Measurements from ENCODE around the gene POFUT2.
A peak's percentile ranks its signal among the peaks of the same experiment; 100 is the strongest.

Gene POFUT2, protein sequence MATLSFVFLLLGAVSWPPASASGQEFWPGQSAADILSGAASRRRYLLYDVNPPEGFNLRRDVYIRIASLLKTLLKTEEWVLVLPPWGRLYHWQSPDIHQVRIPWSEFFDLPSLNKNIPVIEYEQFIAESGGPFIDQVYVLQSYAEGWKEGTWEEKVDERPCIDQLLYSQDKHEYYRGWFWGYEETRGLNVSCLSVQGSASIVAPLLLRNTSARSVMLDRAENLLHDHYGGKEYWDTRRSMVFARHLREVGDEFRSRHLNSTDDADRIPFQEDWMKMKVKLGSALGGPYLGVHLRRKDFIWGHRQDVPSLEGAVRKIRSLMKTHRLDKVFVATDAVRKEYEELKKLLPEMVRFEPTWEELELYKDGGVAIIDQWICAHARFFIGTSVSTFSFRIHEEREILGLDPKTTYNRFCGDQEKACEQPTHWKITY

DNA sequence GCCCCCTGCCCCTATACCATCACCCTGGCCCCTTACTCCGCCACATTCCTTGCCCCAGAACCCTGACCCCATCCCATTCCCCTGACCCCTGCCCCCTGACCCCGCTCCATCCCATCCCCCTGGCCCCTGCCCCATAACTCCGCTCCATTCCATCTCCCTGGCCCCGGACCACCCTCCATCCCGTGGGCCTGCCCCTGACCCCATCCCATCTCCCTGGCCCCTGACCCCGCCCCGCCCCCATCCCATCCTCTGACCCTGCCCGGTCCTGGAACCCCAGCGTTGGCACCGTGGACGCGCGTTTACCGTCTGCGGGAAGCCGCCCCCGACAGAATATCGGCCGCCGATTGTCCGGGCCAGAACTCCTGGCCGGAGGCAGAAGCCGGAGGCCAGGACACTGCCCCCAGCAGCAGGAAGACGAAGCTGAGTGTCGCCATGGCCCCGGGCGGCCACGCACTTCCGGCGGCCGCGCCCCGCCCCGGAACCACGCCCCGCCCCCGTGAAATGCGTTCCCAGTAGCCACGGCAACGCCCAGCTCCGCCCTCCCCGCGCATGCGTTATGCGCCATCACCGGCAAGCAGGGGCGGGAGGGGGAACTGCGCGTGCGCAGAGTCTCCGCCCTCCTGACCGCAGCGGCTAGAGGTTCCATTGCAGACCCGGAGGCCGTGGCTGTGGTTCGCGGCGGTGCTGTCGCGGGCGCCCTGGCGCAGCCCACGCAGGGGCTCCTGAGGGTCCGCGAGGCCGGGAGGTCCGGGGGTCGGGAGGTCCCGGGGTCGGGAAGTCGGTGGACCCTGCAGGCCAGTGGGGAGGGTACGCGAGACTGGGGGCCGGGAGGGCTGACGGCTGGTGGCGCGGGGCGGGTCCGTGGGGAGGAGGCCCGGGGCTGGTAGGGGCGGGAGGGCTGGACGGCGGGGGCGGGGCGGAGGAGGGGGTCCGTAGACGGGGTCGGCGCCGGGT lies at the start of gene POFUT2:
POFUT2 (minus strand) TSS at position 458 of the 954 bp plus-strand sequence; CDS start at position 434, 24 bp downstream.
- no peak for DNase-seq (ENCODE audit: low read depth)

DNA sequence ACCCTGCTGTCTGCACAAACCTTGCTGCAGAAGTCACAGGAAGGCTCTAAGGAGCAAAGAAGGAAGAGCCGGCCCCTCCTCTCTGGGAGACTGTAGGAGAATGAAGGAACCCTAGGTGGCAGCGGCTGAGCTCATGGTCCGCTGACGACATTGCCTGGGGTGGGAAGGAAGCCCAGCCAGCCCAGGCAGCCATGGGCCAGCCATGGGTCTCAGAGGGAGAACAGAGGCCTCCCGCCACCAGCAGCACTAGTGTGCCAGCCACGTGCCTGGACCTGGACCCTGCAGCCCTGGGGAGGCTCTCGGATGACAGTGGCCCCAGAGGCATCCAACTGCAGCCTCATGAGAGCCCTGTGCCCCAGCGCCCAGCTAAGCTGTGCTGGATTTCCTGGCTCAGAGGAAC lies 49.2 kb upstream of the POFUT2 start:
- DNase-seq (ENCODE audit: low read depth) = no peak

DNA sequence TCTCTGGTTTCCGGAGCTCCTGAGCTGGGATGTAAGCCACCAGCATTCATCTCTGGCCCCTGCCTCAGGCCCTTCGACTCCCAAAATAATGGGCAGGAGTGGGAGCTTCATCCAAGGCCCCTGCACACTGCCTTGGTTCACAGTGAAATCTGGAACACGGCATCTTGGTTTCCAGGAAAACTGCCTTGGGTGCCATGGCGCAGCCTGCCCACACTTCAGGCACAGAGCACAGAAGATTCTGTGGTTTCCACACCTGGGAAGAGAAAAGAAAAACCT lies 48.8 kb upstream of the POFUT2 start:
- no peak for DNase-seq (ENCODE audit: low read depth)

DNA sequence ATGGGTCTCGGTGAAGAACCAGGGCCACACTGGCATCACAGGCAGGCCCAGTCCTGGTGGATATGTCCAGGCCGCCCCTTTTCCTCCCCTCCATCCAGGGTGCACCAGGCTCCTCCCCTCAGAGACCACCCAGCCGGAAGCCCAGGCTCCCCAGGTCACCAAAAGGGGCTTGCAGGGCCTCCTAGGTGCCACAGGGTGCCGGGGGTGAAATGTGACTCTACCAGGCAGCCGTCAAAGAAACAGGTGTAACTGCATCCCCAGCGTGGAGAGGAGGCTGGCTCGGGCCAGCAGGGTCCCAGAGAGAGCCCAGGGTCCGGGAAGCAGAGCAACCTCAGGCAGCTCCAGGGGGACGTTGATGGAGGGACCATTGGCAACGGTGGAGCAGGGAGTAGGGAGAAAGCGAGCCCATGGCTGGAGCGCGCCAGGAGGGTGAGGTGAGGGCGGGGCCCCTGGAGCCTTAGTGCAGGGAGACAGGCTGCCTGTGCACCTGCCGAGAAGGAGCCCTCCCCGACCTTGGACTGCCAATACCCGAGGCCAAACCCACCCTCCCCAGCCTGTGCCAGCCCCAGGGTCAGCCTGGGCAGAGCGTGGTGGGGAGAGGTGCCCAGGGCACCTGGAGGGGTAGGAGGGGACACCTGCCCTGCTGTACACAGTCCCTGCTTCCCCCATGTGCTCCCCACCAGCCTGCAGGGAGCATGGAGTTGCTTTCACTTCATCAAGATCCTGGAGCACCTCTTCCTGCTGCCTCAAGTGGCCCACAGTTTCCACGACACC lies 48.3 kb upstream of the POFUT2 start:
- DNase-seq (ENCODE audit: low read depth) = no peak

DNA sequence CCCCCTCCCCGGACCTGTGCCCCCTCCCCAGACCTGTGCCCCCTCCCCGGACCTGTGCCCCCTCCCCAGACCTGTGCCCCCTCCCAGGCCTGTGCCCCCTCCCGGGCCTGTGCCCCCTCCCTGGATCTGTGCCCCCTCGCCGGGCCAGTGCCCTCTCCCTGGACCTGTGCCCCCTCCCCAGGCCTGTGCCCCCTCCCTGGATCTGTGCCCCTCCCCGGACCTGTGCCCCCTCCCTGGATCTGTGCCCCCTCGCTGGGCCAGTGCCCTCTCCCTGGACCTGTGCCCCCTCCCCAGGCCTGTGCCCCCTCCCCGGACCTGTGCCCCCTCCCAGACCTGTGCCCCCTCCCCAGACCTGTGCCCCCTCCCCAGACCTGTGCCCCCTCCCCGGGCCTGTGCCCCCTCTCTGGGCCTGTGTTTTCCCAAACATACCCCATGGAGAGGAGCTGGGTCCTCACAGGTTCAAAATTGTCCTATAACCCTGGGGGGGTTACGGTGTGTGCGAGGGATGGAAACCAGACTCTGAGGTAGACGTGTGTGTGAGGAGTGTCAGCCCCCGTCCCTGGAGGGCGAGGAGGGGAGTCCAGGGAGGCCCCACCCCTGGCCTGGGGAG lies 47.6 kb upstream of the POFUT2 start:
- no peak for DNase-seq (ENCODE audit: low read depth)

DNA sequence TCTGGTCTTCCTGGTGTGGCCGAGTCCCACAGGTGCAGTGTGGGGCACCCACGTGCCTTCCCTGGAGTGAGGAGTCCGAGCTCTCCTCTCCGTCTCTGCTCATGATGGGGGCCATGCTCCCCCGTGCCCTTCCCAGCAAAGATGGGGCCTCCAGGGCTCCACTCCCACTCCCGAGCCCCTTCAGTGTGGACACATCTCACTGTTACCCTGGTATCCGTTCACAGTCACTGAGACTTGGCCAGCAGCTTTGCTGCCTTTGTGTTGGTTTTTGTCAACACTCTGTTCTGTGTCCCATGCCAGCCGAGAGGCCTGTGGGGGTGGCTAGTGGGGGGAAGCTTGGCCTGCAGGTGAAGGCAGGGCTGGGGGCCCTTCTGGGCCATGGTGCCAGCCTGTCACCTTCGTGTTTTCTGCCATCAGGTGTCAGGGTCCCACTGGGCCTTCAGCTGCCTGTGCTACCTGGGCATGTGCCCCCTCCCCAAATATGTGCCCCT lies 46.9 kb upstream of the POFUT2 start:
- no peak for DNase-seq (ENCODE audit: low read depth)

DNA sequence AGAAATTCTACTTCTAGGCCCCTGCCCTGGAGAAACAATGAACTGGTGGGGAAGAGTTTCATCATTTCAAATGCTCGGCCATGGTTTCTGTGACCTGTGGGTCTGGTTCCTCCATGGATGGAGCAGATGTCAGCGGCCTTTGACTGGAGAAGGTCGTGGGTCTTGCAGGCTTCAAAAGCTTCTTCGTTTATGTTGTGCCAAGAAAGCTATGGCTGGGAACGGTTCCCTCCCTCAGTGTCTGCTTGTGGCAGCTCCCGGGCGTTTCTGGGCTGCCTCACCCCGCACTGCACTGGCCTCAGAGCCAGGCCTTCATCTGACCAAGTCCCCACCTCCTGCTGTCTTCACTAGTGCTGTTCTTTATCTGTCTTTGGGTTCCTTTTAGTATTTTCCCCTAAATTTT lies 46.4 kb upstream of the POFUT2 start:
- no peak for DNase-seq (ENCODE audit: low read depth)

DNA sequence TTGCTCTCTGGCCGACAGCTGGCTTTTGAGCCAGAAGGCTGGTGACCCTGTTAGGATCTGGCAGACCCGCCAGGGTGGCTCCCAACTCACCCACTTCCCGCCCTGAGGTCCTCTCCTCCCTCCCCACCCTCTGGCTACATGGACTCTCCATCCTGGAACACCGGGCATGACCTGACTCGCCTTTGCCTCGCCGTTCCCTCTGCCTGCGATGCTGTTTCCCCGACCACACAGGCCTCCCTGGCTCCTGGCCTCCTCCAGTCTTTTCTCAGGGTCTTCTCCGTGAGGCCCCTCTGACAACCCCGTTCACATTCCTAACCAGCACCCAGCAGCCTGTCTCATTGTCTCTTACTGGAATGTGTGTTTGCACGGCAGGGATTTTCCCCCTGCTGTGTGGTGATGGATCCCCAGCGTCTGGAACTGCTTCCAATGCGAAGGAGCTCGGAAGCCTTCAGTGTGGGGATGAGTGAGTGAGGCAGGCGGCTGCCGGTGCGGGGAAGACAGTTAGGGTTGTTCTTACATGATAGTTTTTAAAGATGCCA lies 46.0 kb upstream of the POFUT2 start:
- DNase-seq (ENCODE audit: low read depth) = no peak

DNA sequence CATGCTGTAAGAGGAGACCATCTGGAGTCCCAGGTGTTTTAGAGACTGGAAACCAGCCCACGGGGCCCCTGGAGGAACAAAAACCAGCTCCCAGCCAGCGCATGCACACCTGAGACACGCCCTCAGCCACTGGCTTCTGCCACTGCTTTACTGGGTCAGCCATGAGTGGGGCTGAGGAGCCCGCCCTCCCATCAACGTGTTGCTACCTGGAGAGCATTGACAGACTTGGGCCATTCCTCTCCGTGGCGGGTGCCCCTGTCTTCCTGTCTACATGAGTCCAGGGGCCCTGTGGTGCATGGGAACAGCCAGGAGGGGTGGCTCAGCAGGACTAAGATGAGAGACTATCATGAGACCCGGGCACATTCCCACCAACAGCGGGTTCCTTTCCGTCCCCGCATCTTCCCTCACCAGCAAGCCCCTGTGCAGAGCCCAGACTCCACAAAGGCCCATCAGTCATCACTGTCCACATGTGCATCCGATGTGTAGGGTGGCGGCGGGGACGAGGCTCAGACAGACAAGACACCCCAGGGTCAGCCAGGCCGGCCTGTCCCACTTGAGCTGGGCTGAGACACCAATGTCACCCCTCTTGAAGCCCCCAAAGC lies 45.4 kb upstream of the POFUT2 start:
- no peak for DNase-seq (ENCODE audit: low read depth)

DNA sequence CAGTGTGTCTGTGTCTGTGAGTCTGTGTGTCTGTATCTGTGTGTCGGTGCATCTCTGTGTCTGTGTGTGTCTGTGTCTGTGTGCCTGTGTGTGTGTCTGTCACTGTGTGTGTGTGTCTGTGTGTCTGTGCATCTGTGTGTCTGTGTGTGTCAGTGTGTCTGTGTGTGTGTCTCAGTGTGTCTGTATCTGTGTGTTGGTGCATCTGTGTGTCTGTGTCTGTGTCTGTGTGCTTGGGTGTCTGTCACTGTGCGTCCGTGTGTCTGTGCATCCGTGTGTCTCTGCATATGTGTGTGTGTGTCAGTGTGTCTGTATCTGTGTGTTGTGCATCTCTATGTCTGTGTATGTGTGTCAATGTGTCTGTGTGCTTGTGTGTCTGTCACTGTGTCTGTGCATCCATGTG lies 44.7 kb upstream of the POFUT2 start:
- DNase-seq (ENCODE audit: low read depth) = no peak

DNA sequence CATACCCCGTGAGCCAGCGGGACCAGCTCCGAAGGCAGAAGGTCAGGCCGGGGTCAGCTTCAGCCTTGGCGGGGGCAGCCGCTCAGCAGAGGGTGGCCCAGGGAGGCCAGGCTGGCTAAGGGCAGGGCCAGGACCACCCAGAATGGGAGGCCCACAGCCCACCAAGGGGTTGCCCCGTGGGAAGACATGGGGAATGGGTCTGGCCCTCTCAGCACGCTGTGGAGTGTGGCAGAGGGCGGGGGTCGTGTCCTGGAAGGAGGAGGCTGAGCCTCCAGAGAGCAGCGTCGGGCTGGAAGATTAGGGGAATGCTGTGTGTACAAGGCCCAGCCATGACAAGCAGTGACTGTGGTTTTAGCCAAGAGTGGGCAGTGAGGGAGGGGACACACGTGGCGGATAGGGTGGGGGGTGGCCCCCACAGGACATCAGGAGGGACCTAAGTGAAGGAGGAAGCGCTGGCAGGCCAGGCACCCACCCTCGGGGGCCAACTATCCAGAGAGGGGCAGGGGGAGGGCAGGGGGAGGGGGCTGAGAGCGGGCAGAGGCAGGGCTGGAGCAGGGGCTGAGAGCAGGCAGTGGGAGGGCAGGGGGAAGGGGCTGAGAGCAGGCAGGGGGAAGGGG lies 43.9 kb upstream of the POFUT2 start:
- no peak for DNase-seq (ENCODE audit: low read depth)

DNA sequence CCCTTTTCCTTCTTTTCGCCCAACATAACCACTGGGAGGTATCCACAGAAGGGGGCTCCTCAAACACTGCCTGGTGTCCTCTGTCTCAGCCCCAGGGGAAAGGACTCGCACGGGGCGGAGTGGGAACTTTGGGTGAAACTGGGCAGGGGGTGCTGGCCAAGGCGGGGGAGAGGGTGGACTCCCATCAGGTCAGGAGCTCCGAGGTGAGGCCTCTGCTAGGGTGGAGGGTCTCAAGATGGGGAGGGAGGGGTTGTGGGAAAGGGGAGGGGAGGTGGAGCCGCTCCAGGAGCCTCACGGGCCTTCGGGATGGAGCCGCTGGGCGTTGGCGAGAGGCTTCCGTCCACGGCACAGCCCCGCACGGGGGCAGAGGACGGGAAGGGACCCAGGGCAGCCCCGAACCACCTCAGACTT lies 43.2 kb upstream of the POFUT2 start:
- no peak for DNase-seq (ENCODE audit: low read depth)

DNA sequence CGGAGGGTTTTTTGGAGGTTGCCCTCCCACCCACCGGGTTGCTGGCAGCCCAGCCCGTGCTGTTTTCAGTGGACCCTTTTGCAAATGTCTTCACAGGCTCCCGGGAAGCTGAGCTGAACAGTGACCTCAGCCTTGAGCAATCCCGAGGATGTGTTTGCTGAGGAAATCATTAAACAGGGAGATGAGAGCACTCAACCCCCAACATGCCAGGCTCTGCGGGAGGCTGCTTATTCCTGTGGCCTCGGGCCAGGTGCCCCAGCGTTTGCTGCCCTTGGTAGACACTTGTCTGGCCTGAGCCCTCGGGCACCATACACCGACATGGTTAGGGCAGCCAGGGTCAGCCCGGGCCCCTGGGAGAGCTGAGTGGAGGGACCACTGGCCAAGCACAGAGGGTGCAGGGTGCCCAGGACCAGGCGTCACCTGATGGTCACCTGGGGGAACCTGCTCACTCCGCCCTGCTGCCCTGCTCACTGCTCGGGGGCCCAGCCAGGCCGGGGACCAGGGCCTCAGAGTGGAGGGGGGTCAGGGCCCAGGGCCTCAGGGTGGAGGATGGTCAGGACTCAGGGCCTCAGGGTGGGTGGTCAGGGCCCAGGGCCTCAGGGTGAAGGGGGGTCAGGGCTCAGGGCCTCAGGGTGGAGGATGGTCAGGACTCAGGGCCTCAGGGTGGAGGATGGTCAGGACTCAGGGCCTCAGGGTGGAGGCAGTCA lies 42.5 kb upstream of the POFUT2 start:
- peak; percentile 66 for DNase-seq (ENCODE audit: low read depth)

DNA sequence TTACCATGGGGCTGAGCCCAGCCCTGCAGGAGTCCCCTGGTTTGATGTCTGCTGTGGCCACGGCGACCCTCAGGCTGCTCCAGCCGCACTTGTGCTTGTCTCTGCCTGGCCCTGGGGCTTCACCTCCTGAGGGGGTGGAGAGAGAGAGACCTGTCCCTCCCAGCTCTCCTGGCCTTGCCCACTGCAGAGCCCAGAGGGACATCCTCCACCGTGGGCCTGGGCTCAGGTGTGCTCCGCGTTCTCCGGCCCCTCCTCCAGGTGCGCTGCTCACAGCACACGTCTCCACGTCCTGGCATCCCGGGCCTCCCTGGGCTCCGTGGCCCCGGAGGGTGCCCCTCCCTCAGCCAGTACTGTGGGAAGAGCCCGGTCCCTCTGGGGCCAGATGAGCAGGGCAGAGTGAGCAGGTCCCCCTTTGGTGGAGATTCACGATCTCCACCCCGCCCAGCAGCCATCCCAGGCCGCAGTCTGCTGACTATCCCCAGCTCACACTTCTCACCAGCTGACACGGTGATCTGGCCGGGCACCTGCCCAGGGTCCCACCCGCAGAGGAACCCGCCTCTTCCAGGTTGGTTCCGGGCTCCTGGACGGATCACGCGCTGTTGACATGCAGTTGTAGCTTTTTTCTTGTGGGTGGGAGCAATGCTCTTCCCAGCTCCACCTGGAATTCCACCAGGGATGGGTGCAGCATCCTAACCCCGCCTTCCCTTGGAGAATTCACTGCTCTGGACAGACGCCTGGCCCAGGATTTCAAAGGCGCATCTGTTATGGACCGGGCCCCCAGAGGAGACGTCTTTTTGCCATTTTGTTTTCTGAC lies 41.8 kb upstream of the POFUT2 start:
- no peak for DNase-seq (ENCODE audit: low read depth)

DNA sequence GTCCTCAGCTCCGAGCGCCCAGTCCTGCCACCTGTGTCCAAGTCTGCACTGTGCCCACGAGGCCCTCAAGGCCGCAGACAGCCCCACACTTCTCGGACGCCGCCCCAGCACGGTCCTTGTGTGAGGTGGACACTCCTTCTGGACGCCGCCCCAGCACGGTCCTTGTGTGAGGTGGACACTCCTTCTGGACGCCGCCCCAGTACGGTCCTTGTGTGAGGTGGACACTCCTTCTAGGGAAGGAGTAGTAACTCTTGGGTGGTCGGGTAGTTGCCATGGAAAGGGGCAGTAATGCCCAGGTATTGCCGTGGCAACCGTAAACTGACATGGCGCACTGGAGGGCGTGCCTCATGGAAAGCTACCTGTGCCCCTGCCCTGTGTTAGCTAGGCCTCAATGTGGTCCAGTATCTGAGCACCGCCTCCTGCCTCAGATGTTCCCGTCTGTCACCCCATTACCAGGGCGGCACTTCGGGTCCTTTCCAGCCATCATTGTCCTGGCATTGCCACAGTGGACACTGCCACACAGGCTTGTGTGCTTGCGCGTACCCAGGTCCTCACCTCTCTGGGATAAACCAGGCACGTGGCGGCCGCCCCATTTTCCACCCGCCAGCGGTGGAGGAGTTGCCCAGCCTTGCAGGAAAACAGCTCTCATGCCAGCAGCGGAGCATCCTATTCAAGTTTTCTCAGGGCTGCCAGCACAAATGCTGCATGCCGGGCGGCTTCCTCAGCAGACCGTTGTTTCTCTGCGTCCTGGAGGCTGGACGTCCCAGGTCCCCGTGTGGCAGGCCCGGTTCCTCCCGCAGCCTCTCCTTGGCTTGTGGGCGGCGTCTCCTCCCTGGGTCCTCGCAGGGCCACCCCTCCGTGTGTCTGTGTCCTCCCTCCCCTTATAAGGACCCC lies 40.8 kb upstream of the POFUT2 start:
- no peak for DNase-seq (ENCODE audit: low read depth)

DNA sequence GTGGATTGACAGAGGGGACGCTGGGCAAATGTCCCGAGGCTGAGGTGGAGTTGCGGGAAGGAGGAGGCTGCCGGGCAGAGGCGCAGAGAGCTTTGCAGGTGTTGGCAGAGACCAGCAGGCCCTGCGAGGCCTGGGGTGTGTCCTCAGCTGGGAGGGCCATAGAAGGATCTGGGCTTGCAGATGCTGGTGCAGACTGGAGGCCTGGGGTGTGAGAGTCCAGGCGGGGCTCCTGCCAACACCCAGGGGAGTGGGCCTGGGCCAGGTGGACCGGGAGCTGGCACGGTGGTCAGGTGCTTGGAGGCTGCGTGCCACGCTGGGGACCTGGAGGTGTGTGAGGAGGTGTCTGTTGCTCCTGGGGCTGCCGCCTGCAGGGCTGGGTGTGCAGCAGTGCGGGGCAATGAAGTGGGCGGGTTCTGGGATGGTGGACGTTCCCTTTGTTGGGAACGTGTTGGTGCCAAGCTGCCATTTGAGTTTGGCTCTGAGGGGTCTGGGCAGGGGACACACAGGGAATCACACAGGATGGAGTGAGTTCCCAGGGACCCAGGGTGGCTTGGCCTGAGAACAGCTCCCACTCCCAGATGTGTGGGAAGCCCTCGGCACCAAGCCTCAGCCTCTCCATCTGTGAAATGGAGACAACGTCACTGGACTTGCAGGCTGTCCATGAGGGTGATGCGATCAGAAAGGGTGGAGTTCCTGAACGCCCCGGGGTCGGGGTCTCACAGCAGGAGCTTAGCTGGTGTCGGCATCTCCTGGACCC lies 39.9 kb upstream of the POFUT2 start:
- DNase-seq (ENCODE audit: low read depth) = no peak

DNA sequence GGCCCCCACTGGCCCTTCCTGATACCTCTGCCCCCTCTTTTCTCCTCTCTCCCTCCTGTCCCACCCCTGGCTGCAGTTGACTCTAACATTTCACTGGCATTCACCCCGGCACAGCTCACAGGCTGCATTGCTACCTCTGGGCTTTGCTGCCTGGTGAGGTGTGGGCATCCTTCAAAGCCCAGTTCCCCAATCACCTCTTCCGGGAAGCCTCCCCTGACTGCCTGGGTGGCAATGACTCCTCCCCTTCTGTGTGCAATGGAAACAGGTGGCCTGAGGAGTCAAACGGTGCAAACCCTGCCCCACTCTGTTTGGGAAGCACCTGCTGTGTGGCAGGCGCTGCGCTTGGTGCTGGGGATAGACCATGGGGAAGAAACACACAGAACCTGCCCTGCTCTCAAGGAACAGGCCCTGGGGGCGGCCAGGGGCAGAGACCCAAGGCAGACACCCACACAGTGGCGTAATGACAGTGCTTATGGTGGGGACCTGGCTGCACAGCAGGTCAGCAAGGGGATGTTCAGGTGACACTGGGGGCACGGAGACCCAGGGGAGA lies 39.3 kb upstream of the POFUT2 start:
- DNase-seq (ENCODE audit: low read depth) = no peak
